Calu3 (cell line): Measurements from ENCODE around the gene LRCH2. TPM values are rescaled to one million over a fixed set of nuclear protein-coding genes. Genes with fewer than 3 reads are reported as not detected.

Experiments used
- BruUV-seq: library from RNA; stranded (reverse); fragments of 400-500 nt; replicated peaks from 2 replicates; lab custom pipeline; 2021; lab: Mats Ljungman, UMichigan
- CTCF ChIA-PET: fragments of 300-600 bp; sonication (Branson Sonifier 250); formaldehyde crosslinking; loops from one replicate; lab custom pipeline; 2022; ENCODE audit warnings: antibody characterized with exemption; lab: Charles Lee
- DNase-seq: peaks from one replicate; pipeline ENCODE4 v3.0.0; 2022
- H3K27ac Mint-ChIP-seq: one replicate; pipeline ENCODE4 v1.8.0; 2022; ENCODE audit warnings: mixed read lengths; ENCODE audit not compliant: unreplicated experiment
- H3K27me3 Mint-ChIP-seq: one replicate; pipeline ENCODE4 v1.8.0; 2022; ENCODE audit warnings: mixed read lengths; ENCODE audit not compliant: unreplicated experiment
- H3K36me3 Mint-ChIP-seq: one replicate; pipeline ENCODE4 v1.8.0; 2022; ENCODE audit warnings: mild to moderate bottlenecking, moderate library complexity, mixed read lengths; ENCODE audit not compliant: insufficient read depth, unreplicated experiment
- H3K4me1 Mint-ChIP-seq: one replicate; pipeline ENCODE4 v1.8.0; 2022; ENCODE audit warnings: mild to moderate bottlenecking, low read depth, mixed read lengths; ENCODE audit not compliant: unreplicated experiment
- H3K4me3 Mint-ChIP-seq: one replicate; pipeline ENCODE4 v1.8.0; 2022; ENCODE audit warnings: mild to moderate bottlenecking, low read depth, moderate library complexity, mixed read lengths; ENCODE audit not compliant: unreplicated experiment
- H3K9me3 Mint-ChIP-seq: one replicate; pipeline ENCODE4 v1.8.0; 2022; ENCODE audit warnings: low read depth, mixed read lengths; ENCODE audit not compliant: unreplicated experiment
- intact Hi-C: fragments of 100-400 bp; cut with micrococcal nuclease; formaldehyde crosslinking; loops from one replicate; pipeline ENCODE4 v1.10.0; 2022; ENCODE audit not compliant: unreplicated experiment
- total RNA-seq: library from RNA; stranded (reverse); gene quantifications from 2 replicates; pipeline ENCODE4 v1.2.3, GENCODE V29; 2022
- TF ChIP-seq, protein P1 (sequence below): fragments of 200-600 bp; IDR thresholded peaks from one replicate; pipeline ENCODE4 v1.8.0; 2022; ENCODE audit warnings: antibody characterized with exemption; ENCODE audit not compliant: unreplicated experiment

LRCH2 gene
- total RNA-seq, 1 experiment from 2014 or later: not detected

DNA sequence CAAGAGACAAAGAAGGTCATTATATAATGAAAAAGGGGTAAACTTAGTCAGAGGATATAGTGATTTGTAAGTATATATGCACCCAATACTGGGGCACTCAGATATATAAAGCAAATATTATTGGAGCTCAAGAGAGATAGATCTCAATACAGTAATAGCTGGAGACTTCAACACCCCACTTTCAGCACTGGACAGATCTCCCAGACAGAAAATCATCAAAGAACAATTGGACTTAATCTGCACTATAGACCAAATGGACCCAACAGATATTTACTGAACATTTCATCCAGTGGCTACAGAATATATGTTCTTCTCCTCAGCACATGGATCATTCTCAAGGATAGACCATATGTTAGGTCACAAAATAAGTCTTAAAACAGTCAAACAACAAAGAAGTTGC is 91.8 kb downstream of the LRCH2 start:
- Mint-ChIP-seq H3K27ac (no peak overlapping the region), H3K4me3 (no peak overlapping the region), H3K4me1 (no peaks in the 10 kb centered on the region), H3K27me3 (no peaks in the 10 kb centered on the region), H3K36me3 (no peaks in the 10 kb centered on the region), H3K9me3 (peaks cover 4% of the 10 kb centered on the region)
- no TSS peak for BruUV-seq
- CTCF ChIA-PET: interaction anchor here (0.7 kb wide), 1 partner anchor 178 kb away, joined by 3 read pairs; no protein-coding TSS in a partner anchor
- DNase-seq: no peak
- TF ChIP-seq, protein P1, sequence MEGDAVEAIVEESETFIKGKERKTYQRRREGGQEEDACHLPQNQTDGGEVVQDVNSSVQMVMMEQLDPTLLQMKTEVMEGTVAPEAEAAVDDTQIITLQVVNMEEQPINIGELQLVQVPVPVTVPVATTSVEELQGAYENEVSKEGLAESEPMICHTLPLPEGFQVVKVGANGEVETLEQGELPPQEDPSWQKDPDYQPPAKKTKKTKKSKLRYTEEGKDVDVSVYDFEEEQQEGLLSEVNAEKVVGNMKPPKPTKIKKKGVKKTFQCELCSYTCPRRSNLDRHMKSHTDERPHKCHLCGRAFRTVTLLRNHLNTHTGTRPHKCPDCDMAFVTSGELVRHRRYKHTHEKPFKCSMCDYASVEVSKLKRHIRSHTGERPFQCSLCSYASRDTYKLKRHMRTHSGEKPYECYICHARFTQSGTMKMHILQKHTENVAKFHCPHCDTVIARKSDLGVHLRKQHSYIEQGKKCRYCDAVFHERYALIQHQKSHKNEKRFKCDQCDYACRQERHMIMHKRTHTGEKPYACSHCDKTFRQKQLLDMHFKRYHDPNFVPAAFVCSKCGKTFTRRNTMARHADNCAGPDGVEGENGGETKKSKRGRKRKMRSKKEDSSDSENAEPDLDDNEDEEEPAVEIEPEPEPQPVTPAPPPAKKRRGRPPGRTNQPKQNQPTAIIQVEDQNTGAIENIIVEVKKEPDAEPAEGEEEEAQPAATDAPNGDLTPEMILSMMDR: no peak
- intact Hi-C loops: no loop called here

- no peaks in the 10 kb centered on the region for H3K36me3 Mint-ChIP-seq
- H3K4me3 Mint-ChIP-seq: no peak overlapping the region
- CTCF ChIA-PET: no interaction called here
Measured at GRCh38 chrX:115138040-115138439, 95.9 kb downstream of the LRCH2 start.

GRCh38 chrX:115134382-115134781 is 99.5 kb downstream of the LRCH2 start:
- no peaks in the 10 kb centered on the region for H3K27me3 Mint-ChIP-seq
- no peak overlapping the region for H3K4me3 Mint-ChIP-seq
- no TSS peak for BruUV-seq
- TF ChIP-seq, protein P1: no peak
- no peak for DNase-seq
- H3K27ac Mint-ChIP-seq: no peak overlapping the region
- no peaks in the 10 kb centered on the region for H3K36me3 Mint-ChIP-seq
- H3K9me3 Mint-ChIP-seq: no peaks in the 10 kb centered on the region
- intact Hi-C loops: no loop called here
- H3K4me1 Mint-ChIP-seq: no peaks in the 10 kb centered on the region
- CTCF ChIA-PET: no interaction called here

More at GRCh38 chrX:115138040-115138439, 95.9 kb downstream of the LRCH2 start:
- DNase-seq: no peak
- Mint-ChIP-seq H3K27ac (no peak overlapping the region), H3K27me3 (no peaks in the 10 kb centered on the region), H3K4me1 (no peaks in the 10 kb centered on the region), H3K9me3 (peaks cover 2% of the 10 kb centered on the region)
- intact Hi-C loops: no loop called here
- TF ChIP-seq, protein P1: no peak
- no TSS peak for BruUV-seq

DNA sequence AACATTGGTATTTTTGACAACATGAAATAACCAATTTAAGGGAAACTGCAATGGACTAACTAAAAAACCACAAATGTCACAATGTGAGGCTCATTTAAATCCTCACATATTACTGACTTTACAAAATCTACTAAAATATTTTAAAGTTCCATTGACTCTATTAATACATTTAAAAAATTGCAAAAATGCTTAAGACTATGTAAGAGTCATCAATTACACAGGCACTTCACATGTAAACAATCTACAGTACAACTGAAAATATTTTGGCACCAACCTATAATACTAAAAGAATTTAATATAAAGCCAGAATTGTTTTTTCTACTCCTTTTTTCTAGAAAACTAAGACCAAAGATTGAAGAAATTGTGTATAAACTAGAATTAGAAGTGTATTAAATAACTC is 121.5 kb downstream of the LRCH2 start:
- no peaks in the 10 kb centered on the region for H3K36me3 Mint-ChIP-seq
- CTCF ChIA-PET: no interaction called here
- no peak for DNase-seq
- no peaks in the 10 kb centered on the region for H3K4me1 Mint-ChIP-seq
- H3K27me3 Mint-ChIP-seq: no peaks in the 10 kb centered on the region
- intact Hi-C loops: no loop called here
- no peak overlapping the region for H3K4me3 Mint-ChIP-seq
- no TSS peak for BruUV-seq
- TF ChIP-seq, protein P1: no peak
- peaks cover 2% of the 10 kb centered on the region for H3K9me3 Mint-ChIP-seq
- H3K27ac Mint-ChIP-seq: no peak overlapping the region
